HTERT RPE-1 (cell line): ENCODE results near the gene CACNG1.

ENCODE experiments used
- in situ Hi-C: fragments of 300-500 bp; cut with MboI; formaldehyde crosslinking; loops from 4 replicates; pipeline ENCODE4 v1.14.3; 2020; ENCODE audit warnings: low sequenced_read_pairs

Gene CACNG1

GRCh38 chr17:67051155-67051538, 6.8 kb downstream of the CACNG1 start:
- in situ Hi-C loops = no loop called here

- in situ Hi-C loops = no loop called here
Measured at GRCh38 chr17:67051837-67052236, 7.5 kb downstream of the CACNG1 start.

- in situ Hi-C loops = no loop called here
Measured at GRCh38 chr17:67052720-67053437, 8.5 kb downstream of the CACNG1 start.

- in situ Hi-C loops = no loop called here
Measured at GRCh38 chr17:67053438-67054000, 9.2 kb downstream of the CACNG1 start.

GRCh38 chr17:67054011-67054591, 9.7 kb downstream of the CACNG1 start:
- in situ Hi-C loops = no loop called here

GRCh38 chr17:67054608-67055007, 10.3 kb downstream of the CACNG1 start:
- in situ Hi-C loops = no loop called here

- in situ Hi-C loops = no loop called here
Measured at GRCh38 chr17:67055041-67055443, 10.7 kb downstream of the CACNG1 start.

- in situ Hi-C loops = no loop called here
Measured at GRCh38 chr17:67055811-67056745, 11.7 kb downstream of the CACNG1 start.

- in situ Hi-C loops = no loop called here
Measured at GRCh38 chr17:67056746-67057490, 12.6 kb downstream of the CACNG1 start.

- in situ Hi-C loops = no loop called here
Measured at GRCh38 chr17:67058036-67058435, 13.7 kb downstream of the CACNG1 start.

GRCh38 chr17:67059372-67059771, 15.0 kb downstream of the CACNG1 start:
- in situ Hi-C loops = no loop called here

GRCh38 chr17:67063141-67063540, 18.8 kb downstream of the CACNG1 start:
- in situ Hi-C loops = no loop called here

- in situ Hi-C loops = no loop called here
Measured at GRCh38 chr17:67066717-67067116, 22.4 kb downstream of the CACNG1 start.

- in situ Hi-C loops = no loop called here
Measured at GRCh38 chr17:67067571-67068482, 23.5 kb downstream of the CACNG1 start.

GRCh38 chr17:67068999-67069398, 24.6 kb downstream of the CACNG1 start:
- in situ Hi-C loops = no loop called here

- in situ Hi-C loops = no loop called here
Measured at GRCh38 chr17:67069603-67070136, 25.3 kb downstream of the CACNG1 start.

- in situ Hi-C loops = no loop called here
Measured at GRCh38 chr17:67071595-67071994, 27.2 kb downstream of the CACNG1 start.

GRCh38 chr17:67072885-67073284, 28.5 kb downstream of the CACNG1 start:
- in situ Hi-C loops = no loop called here

GRCh38 chr17:67074781-67075180, 30.4 kb downstream of the CACNG1 start:
- in situ Hi-C loops = no loop called here
